ENCODE results near the gene STK31. TPM values are rescaled to one million over a fixed set of nuclear protein-coding genes. Genes with fewer than 3 reads are reported as not detected.

STK31 gene
- total RNA-seq, 1 experiment from 2014 or later = 38.9 TPM

- ChIA-PET POLR2A (no interaction called here), CTCF (no interaction called here)
- H3K4me3 Mint-ChIP-seq (ENCODE audit: unreplicated experiment) = no peak overlapping the region
- no peak for DNase-seq
- Histone ChIP-seq H3K4me1 (no peaks in the 10 kb centered on the region), H3K27me3 (replicated peaks; ENCODE audit: control insufficient read depth, insufficient read depth, low read length) (no peaks in the 10 kb centered on the region), H3K4me3 (ENCODE audit: low read depth, low read length) (no peak overlapping the region), H3K9me3 (0 out of 2 replicates have a peak, but pooled peaks cover 2% of the 10 kb centered on the region), H3K36me3 (ENCODE audit: control insufficient read depth, insufficient read depth, low read length) (no peaks in the 10 kb centered on the region; the same call in 1 of the 2 replicates)
- intact Hi-C loops (cut with micrococcal nuclease; ENCODE audit: unreplicated experiment) = no loop called here
- H3K27ac Mint-ChIP-seq (ENCODE audit: unreplicated experiment) = no peak overlapping the region
- TF ChIP-seq, protein P1, sequence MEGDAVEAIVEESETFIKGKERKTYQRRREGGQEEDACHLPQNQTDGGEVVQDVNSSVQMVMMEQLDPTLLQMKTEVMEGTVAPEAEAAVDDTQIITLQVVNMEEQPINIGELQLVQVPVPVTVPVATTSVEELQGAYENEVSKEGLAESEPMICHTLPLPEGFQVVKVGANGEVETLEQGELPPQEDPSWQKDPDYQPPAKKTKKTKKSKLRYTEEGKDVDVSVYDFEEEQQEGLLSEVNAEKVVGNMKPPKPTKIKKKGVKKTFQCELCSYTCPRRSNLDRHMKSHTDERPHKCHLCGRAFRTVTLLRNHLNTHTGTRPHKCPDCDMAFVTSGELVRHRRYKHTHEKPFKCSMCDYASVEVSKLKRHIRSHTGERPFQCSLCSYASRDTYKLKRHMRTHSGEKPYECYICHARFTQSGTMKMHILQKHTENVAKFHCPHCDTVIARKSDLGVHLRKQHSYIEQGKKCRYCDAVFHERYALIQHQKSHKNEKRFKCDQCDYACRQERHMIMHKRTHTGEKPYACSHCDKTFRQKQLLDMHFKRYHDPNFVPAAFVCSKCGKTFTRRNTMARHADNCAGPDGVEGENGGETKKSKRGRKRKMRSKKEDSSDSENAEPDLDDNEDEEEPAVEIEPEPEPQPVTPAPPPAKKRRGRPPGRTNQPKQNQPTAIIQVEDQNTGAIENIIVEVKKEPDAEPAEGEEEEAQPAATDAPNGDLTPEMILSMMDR (IDR thresholded peaks at IDR 0.05; ENCODE audit: insufficient read depth in 1 of 2, low read depth in 1 of 2, low read length in 1 of 2, severe bottlenecking in 1 of 2, unreplicated experiment in 1 of 2) = no peak
- no TSS peak for BruUV-seq (replicated peaks)
- H3K27me3 Mint-ChIP-seq (ENCODE audit: insufficient read depth, unreplicated experiment) = no peaks in the 10 kb centered on the region
- H3K4me1 Mint-ChIP-seq (ENCODE audit: low read depth, unreplicated experiment) = no peaks in the 10 kb centered on the region
- peaks cover 22% of the 10 kb centered on the region for H3K36me3 Mint-ChIP-seq (ENCODE audit: insufficient read depth, unreplicated experiment)
- H3K9me3 Mint-ChIP-seq (ENCODE audit: unreplicated experiment) = peaks cover 9% of the 10 kb centered on the region
Measured at GRCh38 chr7:23787272-23787671, 77.3 kb downstream of the STK31 start.

DNA sequence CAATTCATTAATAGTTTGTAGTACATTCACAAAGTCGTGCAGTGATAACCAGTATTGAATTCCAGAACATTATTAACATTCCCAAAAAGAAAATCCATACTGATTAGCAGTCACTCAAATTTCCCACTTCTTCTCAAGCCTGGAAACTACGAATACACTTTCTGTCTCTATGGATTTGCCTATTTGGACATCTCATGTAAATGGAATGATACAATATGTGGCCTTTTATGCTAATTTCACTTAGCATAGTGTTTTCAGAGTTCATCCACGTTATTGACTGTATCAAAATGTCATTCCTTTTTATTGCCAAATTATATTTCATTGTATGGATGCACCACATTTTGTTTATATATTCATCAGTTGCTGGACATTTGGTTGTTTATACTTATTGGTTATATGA is 78.8 kb downstream of the STK31 start:
- no TSS peak for BruUV-seq (replicated peaks)
- Histone ChIP-seq H3K9me3 (0 out of 2 replicates have a peak, but pooled peaks cover 2% of the 10 kb centered on the region), H3K36me3 (ENCODE audit: control insufficient read depth, insufficient read depth, low read length) (no peaks in the 10 kb centered on the region; the same call in 1 of the 2 replicates), H3K4me3 (ENCODE audit: low read depth, low read length) (no peak overlapping the region), H3K4me1 (no peaks in the 10 kb centered on the region), H3K27me3 (replicated peaks; ENCODE audit: control insufficient read depth, insufficient read depth, low read length) (no peaks in the 10 kb centered on the region)
- DNase-seq = no peak
- TF ChIP-seq, protein P1 (IDR thresholded peaks at IDR 0.05; ENCODE audit: insufficient read depth in 1 of 2, low read depth in 1 of 2, low read length in 1 of 2, severe bottlenecking in 1 of 2, unreplicated experiment in 1 of 2) = no peak
- ChIA-PET CTCF (no interaction called here), POLR2A (no interaction called here)
- Mint-ChIP-seq H3K9me3 (ENCODE audit: unreplicated experiment) (peaks cover 14% of the 10 kb centered on the region), H3K4me3 (ENCODE audit: unreplicated experiment) (no peak overlapping the region), H3K27me3 (ENCODE audit: insufficient read depth, unreplicated experiment) (no peaks in the 10 kb centered on the region), H3K36me3 (ENCODE audit: insufficient read depth, unreplicated experiment) (peaks cover 26% of the 10 kb centered on the region), H3K27ac (ENCODE audit: unreplicated experiment) (no peak overlapping the region), H3K4me1 (ENCODE audit: low read depth, unreplicated experiment) (no peaks in the 10 kb centered on the region)
- intact Hi-C loops (cut with micrococcal nuclease; ENCODE audit: unreplicated experiment) = no loop called here

DNA sequence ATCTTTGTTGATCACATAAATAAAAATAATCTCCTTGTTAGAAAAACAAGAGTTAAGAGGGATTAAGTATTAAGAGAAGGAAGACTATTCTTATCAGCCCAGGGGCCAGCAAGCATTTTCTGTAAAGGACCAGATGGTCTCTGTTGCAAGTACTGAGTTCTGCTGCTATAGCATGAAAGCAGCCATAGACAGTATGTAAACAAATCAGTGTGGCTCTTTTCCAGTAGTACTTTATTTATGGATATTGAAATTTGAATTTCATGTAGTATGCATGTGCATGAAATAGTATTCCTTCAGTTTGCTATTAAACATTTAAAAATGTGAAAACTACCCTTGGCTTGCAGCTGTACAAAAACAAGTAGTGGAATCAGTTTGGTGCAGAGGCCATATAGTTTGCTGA is 81.7 kb downstream of the STK31 start:
- H3K9me3 Mint-ChIP-seq (ENCODE audit: unreplicated experiment) = peaks cover 32% of the 10 kb centered on the region
- no peaks in the 10 kb centered on the region for H3K4me1 Mint-ChIP-seq (ENCODE audit: low read depth, unreplicated experiment)
- Histone ChIP-seq H3K9me3 (peaks cover 30% of the 10 kb centered on the region), H3K4me1 (no peaks in the 10 kb centered on the region), H3K4me3 (ENCODE audit: low read depth, low read length) (no peak overlapping the region), H3K27me3 (replicated peaks; ENCODE audit: control insufficient read depth, insufficient read depth, low read length) (no peaks in the 10 kb centered on the region), H3K36me3 (ENCODE audit: control insufficient read depth, insufficient read depth, low read length) (no peaks in the 10 kb centered on the region; the same call in none of the 2 replicates)
- no peak for DNase-seq
- ChIA-PET CTCF (no interaction called here), POLR2A (no interaction called here)
- peaks cover 34% of the 10 kb centered on the region for H3K36me3 Mint-ChIP-seq (ENCODE audit: insufficient read depth, unreplicated experiment)
- no peak overlapping the region for H3K27ac Mint-ChIP-seq (ENCODE audit: unreplicated experiment)
- no peak overlapping the region for H3K4me3 Mint-ChIP-seq (ENCODE audit: unreplicated experiment)
- intact Hi-C loops (cut with micrococcal nuclease; ENCODE audit: unreplicated experiment) = no loop called here
- H3K27me3 Mint-ChIP-seq (ENCODE audit: insufficient read depth, unreplicated experiment) = no peaks in the 10 kb centered on the region
- no TSS peak for BruUV-seq (replicated peaks)
- TF ChIP-seq, protein P1 (IDR thresholded peaks at IDR 0.05; ENCODE audit: insufficient read depth in 1 of 2, low read depth in 1 of 2, low read length in 1 of 2, severe bottlenecking in 1 of 2, unreplicated experiment in 1 of 2) = no peak
